ENCODE data around the gene DKC1.

Gene DKC1

DNA sequence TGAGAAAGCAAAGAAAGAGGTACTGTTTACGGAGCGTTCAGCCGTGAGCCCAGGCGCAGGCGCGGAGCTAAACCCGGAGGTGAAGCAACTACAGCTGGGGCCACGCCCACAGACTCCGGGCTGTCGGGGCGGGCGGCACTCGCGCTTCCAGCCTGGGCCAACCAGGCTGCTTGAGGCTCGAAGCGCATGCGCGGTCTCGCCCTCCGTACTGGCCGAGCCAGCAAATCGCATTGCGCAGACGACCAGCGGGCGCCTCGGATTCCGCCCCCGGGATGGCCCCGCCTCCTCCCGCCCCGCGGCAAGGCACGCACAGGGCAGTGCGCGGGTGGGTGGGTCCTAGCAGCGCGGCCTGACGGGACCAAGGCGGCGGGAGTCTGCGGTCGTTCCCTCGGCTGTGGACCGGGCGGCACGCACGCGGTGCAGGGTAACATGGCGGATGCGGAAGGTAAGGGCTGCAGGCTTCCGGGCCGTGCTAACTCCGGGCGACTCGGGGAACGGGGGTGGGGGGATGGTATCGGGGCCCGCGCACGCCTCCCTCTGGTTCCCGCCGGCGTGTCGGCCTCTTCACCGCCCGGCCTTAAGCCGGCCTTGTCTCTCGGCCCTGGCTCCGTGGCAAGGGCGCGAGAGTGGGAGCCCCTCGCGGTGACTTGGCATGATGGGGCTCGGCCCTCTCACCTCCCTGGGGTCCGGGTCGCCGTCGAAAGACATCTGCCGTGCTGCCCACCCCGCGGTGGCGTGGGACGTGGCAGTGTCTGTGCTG lies at the start of gene DKC1:
Gene DKC1 (plus strand): TSS at position 328 of the 760 bp plus-strand sequence. CDS start 102 bp downstream, at position 430.
- peak; percentile 96 for DNase-seq (ENCODE audit: low read depth)
- TF ChIP-seq, protein P1, sequence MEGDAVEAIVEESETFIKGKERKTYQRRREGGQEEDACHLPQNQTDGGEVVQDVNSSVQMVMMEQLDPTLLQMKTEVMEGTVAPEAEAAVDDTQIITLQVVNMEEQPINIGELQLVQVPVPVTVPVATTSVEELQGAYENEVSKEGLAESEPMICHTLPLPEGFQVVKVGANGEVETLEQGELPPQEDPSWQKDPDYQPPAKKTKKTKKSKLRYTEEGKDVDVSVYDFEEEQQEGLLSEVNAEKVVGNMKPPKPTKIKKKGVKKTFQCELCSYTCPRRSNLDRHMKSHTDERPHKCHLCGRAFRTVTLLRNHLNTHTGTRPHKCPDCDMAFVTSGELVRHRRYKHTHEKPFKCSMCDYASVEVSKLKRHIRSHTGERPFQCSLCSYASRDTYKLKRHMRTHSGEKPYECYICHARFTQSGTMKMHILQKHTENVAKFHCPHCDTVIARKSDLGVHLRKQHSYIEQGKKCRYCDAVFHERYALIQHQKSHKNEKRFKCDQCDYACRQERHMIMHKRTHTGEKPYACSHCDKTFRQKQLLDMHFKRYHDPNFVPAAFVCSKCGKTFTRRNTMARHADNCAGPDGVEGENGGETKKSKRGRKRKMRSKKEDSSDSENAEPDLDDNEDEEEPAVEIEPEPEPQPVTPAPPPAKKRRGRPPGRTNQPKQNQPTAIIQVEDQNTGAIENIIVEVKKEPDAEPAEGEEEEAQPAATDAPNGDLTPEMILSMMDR (IDR thresholded peaks at IDR 0.05; ENCODE audit: insufficient read depth, low read depth, low read length, missing control alignments) = no peak
- peak within 1 kb of the TSS; percentile 73 for H3K4me3 ChIP-seq (ENCODE audit: low read length)

DNA sequence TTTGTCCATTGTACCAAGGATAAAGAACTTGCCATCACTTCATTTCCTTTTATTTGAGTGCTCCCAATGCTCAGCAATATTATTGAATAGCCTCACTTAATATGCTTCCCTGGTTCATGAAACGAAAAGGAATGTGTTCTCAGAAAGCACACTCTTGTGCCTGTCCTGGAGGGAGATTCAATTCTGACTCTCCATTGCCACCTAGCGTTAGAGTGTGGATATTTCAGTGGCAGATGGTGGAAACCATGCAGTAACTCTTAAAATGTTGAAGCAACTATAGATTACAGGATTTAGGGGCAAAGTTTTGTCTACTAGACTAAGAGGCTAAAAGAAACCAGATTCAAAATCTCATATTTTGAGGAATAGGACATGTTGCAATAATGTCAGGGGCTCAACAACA lies 47.7 kb upstream of the DKC1 start:
- TF ChIP-seq, protein P1 (IDR thresholded peaks at IDR 0.05; ENCODE audit: insufficient read depth, low read depth, low read length, missing control alignments) = peak; percentile 74
- peak; percentile 56 for DNase-seq (ENCODE audit: low read depth)
- H3K4me3 ChIP-seq (ENCODE audit: low read length) = no peak overlapping the region

- no peak for DNase-seq (ENCODE audit: low read depth)
- no peak overlapping the region for H3K4me3 ChIP-seq (ENCODE audit: low read length)
- TF ChIP-seq, protein P1 (IDR thresholded peaks at IDR 0.05; ENCODE audit: insufficient read depth, low read depth, low read length, missing control alignments) = no peak
These were observed 46.8 kb upstream of the DKC1 start for GRCh38 chrX:154715825-154716224.

- TF ChIP-seq, protein P1 (IDR thresholded peaks at IDR 0.05; ENCODE audit: insufficient read depth, low read depth, low read length, missing control alignments) = no peak
- no peak for DNase-seq (ENCODE audit: low read depth)
- no peak overlapping the region for H3K4me3 ChIP-seq (ENCODE audit: low read length)
These were observed 44.8 kb upstream of the DKC1 start for GRCh38 chrX:154717824-154718223.

DNA sequence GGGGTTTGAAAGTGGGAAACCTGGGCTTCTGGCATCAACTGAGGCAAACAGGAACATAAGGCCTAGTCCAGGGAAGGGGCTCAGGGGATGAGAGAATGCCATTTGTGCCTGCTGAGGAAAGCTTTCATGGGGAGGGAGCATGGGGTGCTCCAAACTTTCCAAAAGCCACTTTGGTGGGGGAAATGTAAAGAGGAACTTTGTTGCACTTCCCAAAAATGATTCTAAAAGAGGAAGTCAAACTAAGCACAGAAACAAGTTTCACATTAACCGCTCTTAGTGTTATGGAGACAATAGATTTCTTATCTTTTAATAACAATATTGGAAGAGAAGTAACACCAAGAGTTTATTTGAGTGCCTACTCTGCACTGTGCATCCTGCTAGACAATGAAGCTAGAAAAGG lies 44.0 kb upstream of the DKC1 start:
- no peak overlapping the region for H3K4me3 ChIP-seq (ENCODE audit: low read length)
- DNase-seq (ENCODE audit: low read depth) = no peak
- TF ChIP-seq, protein P1 (IDR thresholded peaks at IDR 0.05; ENCODE audit: insufficient read depth, low read depth, low read length, missing control alignments) = no peak

- peak; percentile 89 for DNase-seq (ENCODE audit: low read depth)
These were observed 43.5 kb upstream of the DKC1 start for GRCh38 chrX:154719132-154719675.

More at GRCh38 chrX:154719132-154719675, 43.5 kb upstream of the DKC1 start:
- TF ChIP-seq, protein P1 (IDR thresholded peaks at IDR 0.05; ENCODE audit: insufficient read depth, low read depth, low read length, missing control alignments) = no peak
- H3K4me3 ChIP-seq (ENCODE audit: low read length) = no peak overlapping the region
